ENCODE measurements around the gene TRIM28. TPM values are rescaled to one million over a fixed set of nuclear protein-coding genes. Genes with fewer than 3 reads are reported as not detected.

The TRIM28 gene
- total and polyA plus RNA-seq, 9 of the 15 experiments (the other 6 are each of a cell fraction or from before 2014, with no cell fraction given) = 12.1 to 797 (median 490) TPM

DNA sequence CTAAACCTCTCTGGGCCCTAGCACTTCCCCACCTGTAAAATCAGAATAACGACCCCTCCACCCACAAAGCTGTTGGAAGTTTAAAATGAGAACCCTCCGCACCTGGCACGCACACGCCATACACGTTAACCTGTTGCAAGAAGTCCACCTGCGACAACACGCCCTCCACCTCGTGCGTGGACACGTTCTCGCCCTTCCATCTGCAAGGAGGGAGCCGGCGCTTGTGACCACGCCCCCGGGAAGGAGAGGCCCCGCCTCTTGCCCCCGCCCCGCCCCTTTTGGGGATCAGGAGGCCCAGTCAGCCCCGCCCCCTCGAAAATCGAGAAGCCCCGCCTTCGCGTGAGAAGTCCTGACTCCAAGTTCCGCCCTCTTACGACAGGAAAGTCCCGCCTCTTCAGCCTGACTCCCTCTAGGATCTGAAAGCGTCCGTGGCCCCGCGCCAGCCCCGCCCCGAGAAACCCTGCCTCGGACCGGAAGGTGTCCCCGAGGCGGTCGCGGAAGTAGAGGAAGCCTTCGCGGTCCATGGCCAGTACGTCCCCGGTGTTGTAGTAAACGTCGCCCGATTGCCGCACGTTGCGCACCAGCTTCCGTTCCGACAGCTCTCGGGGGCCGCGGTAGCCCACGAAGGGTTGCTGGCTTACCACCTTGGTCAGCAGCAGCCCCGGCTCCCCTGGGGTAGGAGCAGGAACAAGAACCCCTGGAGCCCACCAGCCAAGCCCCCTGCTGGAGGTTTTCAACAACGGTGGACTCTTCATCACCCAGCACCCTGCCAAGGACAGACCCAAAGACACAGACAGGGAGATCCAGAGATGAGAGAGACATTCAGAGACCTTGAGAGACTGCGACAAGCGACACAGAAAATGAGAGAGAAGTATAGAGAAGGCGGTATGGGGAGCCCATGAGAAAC, 44.6 kb upstream of the TRIM28 start (continued):
- TF ChIP-seq ETV6 (IDR thresholded peaks at IDR 0.05; ENCODE audit: borderline replicate concordance in 1 of 2, low read depth in 2 of 2, low read length in 1 of 2) (peak; percentile 26 to 58; a peak in 1 of 4 replicates), ETV6 (CRISPR knock-in tag; IDR thresholded peaks at IDR 0.05; ENCODE audit: borderline replicate concordance) (no peak), ARID1B (IDR thresholded peaks at IDR 0.05) (peak; percentile 37; the same call in 1 of the 2 replicates), NR1H2 (CRISPR knock-in tag; IDR thresholded peaks at IDR 0.05) (0 out of 2 replicates have a peak, but pooled peaks have one; percentile 25), ERF (CRISPR knock-in tag; IDR thresholded peaks at IDR 0.05) (peak; percentile 90; the same call in 1 of the 2 replicates), ZNF184 (CRISPR knock-in tag; IDR thresholded peaks at IDR 0.05) (no peak), CC2D1A (IDR thresholded peaks at IDR 0.05) (0 out of 2 replicates have a peak, but pooled peaks have one; percentile 39), HNRNPUL1 (IDR thresholded peaks at IDR 0.05; ENCODE audit: low read length) (no peak), RUNX1 (IDR thresholded peaks at IDR 0.05; ENCODE audit: low read depth) (0 out of 2 replicates have a peak, but pooled peaks have one; percentile 53), SETDB1 (IDR thresholded peaks at IDR 0.05; ENCODE audit: low read length) (no peak), DPF2 (IDR thresholded peaks at IDR 0.05) (0 out of 2 replicates have a peak, but pooled peaks have one; percentile 23), KDM4B (IDR thresholded peaks at IDR 0.05; ENCODE audit: borderline replicate concordance in 2 of 2, low read depth in 1 of 2) (peak in 1 of 2 experiments; percentile 93; a peak in 1 of 4 replicates), NFYB (IDR thresholded peaks at IDR 0.05; ENCODE audit: extremely low read depth, insufficient read length) (no peak), MTF1 (CRISPR knock-in tag; IDR thresholded peaks at IDR 0.05; ENCODE audit: borderline replicate concordance) (no peak)
- TF ChIP-seq, protein P1, sequence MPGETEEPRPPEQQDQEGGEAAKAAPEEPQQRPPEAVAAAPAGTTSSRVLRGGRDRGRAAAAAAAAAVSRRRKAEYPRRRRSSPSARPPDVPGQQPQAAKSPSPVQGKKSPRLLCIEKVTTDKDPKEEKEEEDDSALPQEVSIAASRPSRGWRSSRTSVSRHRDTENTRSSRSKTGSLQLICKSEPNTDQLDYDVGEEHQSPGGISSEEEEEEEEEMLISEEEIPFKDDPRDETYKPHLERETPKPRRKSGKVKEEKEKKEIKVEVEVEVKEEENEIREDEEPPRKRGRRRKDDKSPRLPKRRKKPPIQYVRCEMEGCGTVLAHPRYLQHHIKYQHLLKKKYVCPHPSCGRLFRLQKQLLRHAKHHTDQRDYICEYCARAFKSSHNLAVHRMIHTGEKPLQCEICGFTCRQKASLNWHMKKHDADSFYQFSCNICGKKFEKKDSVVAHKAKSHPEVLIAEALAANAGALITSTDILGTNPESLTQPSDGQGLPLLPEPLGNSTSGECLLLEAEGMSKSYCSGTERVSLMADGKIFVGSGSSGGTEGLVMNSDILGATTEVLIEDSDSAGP (CRISPR knock-in tag; IDR thresholded peaks at IDR 0.05) = no peak
- TF ChIP-seq, protein P2, sequence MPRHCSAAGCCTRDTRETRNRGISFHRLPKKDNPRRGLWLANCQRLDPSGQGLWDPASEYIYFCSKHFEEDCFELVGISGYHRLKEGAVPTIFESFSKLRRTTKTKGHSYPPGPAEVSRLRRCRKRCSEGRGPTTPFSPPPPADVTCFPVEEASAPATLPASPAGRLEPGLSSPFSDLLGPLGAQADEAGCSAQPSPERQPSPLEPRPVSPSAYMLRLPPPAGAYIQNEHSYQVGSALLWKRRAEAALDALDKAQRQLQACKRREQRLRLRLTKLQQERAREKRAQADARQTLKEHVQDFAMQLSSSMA (CRISPR knock-in tag; IDR thresholded peaks at IDR 0.05) = peak; percentile 95
- TF ChIP-seq, protein P3, sequence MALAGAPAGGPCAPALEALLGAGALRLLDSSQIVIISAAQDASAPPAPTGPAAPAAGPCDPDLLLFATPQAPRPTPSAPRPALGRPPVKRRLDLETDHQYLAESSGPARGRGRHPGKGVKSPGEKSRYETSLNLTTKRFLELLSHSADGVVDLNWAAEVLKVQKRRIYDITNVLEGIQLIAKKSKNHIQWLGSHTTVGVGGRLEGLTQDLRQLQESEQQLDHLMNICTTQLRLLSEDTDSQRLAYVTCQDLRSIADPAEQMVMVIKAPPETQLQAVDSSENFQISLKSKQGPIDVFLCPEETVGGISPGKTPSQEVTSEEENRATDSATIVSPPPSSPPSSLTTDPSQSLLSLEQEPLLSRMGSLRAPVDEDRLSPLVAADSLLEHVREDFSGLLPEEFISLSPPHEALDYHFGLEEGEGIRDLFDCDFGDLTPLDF (CRISPR knock-in tag; IDR thresholded peaks at IDR 0.05) = peak; percentile 59; the same call in 1 of the 2 replicates
- TF ChIP-seq, protein P4, sequence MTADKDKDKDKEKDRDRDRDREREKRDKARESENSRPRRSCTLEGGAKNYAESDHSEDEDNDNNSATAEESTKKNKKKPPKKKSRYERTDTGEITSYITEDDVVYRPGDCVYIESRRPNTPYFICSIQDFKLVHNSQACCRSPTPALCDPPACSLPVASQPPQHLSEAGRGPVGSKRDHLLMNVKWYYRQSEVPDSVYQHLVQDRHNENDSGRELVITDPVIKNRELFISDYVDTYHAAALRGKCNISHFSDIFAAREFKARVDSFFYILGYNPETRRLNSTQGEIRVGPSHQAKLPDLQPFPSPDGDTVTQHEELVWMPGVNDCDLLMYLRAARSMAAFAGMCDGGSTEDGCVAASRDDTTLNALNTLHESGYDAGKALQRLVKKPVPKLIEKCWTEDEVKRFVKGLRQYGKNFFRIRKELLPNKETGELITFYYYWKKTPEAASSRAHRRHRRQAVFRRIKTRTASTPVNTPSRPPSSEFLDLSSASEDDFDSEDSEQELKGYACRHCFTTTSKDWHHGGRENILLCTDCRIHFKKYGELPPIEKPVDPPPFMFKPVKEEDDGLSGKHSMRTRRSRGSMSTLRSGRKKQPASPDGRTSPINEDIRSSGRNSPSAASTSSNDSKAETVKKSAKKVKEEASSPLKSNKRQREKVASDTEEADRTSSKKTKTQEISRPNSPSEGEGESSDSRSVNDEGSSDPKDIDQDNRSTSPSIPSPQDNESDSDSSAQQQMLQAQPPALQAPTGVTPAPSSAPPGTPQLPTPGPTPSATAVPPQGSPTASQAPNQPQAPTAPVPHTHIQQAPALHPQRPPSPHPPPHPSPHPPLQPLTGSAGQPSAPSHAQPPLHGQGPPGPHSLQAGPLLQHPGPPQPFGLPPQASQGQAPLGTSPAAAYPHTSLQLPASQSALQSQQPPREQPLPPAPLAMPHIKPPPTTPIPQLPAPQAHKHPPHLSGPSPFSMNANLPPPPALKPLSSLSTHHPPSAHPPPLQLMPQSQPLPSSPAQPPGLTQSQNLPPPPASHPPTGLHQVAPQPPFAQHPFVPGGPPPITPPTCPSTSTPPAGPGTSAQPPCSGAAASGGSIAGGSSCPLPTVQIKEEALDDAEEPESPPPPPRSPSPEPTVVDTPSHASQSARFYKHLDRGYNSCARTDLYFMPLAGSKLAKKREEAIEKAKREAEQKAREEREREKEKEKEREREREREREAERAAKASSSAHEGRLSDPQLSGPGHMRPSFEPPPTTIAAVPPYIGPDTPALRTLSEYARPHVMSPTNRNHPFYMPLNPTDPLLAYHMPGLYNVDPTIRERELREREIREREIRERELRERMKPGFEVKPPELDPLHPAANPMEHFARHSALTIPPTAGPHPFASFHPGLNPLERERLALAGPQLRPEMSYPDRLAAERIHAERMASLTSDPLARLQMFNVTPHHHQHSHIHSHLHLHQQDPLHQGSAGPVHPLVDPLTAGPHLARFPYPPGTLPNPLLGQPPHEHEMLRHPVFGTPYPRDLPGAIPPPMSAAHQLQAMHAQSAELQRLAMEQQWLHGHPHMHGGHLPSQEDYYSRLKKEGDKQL (CRISPR knock-in tag; IDR thresholded peaks at IDR 0.05; ENCODE audit: borderline replicate concordance) = no peak

Data from K562 (cell line).